RPMI7951 (cell line): ENCODE results near the gene GPR35. TPM values are rescaled to one million over a fixed set of nuclear protein-coding genes. Genes with fewer than 3 reads are reported as not detected.

ENCODE experiments used
- DNase-seq: peaks from one replicate; pipeline ENCODE4 v3.0.0-alpha.2; 2012; ENCODE audit warnings: low read depth
- total RNA-seq: library from RNA; depleted of rRNA; stranded (reverse); fragments of >200 nt; shearing (Covaris generic); gene quantifications from 2 replicates; pipeline ENCODE4 v1.2.3, GENCODE V29; 2014

The GPR35 gene
- total RNA-seq, 1 experiment from 2014 or later: 0.12 TPM

- no peak for DNase-seq
These were observed 35.9 kb upstream of the GPR35 start for GRCh38 chr2:240589375-240589774.

- no peak for DNase-seq
These were observed 35.3 kb upstream of the GPR35 start for GRCh38 chr2:240589850-240590525.

GRCh38 chr2:240590681-240591111 lies 34.6 kb upstream of the GPR35 start:
- DNase-seq: no peak

GRCh38 chr2:240591226-240591625 lies 34.1 kb upstream of the GPR35 start:
- no peak for DNase-seq

- DNase-seq: no peak
These were observed 33.5 kb upstream of the GPR35 start for GRCh38 chr2:240591784-240592183.

GRCh38 chr2:240593026-240593702 lies 32.1 kb upstream of the GPR35 start:
- no peak for DNase-seq

GRCh38 chr2:240593703-240594451 lies 31.4 kb upstream of the GPR35 start:
- no peak for DNase-seq

- no peak for DNase-seq
These were observed 30.5 kb upstream of the GPR35 start for GRCh38 chr2:240594511-240595380.

- no peak for DNase-seq
These were observed 29.8 kb upstream of the GPR35 start for GRCh38 chr2:240595381-240596079.

GRCh38 chr2:240596080-240596460 lies 29.2 kb upstream of the GPR35 start:
- DNase-seq: no peak

- DNase-seq: no peak
These were observed 28.8 kb upstream of the GPR35 start for GRCh38 chr2:240596491-240596931.

GRCh38 chr2:240597054-240597418 lies 28.2 kb upstream of the GPR35 start:
- no peak for DNase-seq

GRCh38 chr2:240597419-240598181 lies 27.7 kb upstream of the GPR35 start:
- DNase-seq: no peak

- no peak for DNase-seq
These were observed 26.9 kb upstream of the GPR35 start for GRCh38 chr2:240598311-240598911.

- DNase-seq: no peak
These were observed 26.1 kb upstream of the GPR35 start for GRCh38 chr2:240599141-240599583.

- no peak for DNase-seq
These were observed 24.8 kb upstream of the GPR35 start for GRCh38 chr2:240600451-240600961.

GRCh38 chr2:240601061-240601830 lies 24.0 kb upstream of the GPR35 start:
- DNase-seq: no peak

GRCh38 chr2:240601831-240602160 lies 23.5 kb upstream of the GPR35 start:
- no peak for DNase-seq
